ENCODE data around the gene SPIRE2.
A peak's percentile ranks its signal among the peaks of the same experiment; 100 is the strongest.

DNA sequence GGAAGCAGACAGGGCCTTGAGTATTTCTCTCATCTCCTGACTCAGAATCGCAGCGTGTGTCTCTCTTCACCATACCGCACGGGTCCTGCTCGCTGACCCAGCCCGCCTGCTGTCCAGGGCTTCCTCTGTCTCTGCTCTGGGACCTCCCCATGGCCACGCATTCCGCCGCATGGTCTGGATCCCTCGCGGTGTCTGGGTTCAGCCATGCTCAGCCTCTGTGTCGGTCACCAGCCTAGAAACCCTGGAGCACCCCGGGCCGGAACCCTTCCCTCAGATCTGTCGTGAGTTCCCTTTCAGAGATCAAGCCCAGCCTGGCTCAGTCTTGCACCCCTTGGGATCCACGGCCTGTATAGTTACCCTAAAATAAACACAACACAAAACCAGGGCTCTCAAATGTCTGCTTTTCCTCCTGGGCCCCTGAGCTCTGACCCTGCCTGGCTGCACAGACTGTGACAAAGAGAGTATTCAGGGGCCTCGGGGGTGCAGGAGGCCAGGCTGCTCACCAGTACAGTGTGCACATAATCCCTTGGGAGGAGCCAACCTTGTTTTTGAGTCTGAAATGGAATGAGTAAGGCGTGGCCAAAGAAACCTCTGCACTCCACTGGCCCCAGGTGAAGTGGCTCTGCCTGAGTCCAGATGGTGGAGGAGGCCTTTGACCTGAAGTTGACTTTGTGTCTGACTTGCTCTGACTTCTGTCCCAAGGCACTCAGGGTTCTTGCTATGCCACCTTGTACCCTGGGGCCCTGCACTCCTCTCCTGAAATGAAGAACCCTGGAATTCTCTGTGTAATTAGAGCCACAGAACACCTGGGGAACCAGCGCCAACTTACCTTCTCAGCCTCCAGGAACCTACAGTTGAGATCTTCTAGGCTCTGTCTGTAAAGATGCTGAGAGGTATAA, 5.8 kb upstream of the SPIRE2 start:
- TF ChIP-seq ZNF839 (CRISPR knock-in tag; IDR thresholded peaks at IDR 0.05; ENCODE audit: borderline replicate concordance) (peak; percentile 33; the same call in 1 of the 2 replicates), SMC3 (IDR thresholded peaks at IDR 0.05; ENCODE audit: low read length) (peak; percentile 19; the same call in 1 of the 2 replicates), ZNF883 (CRISPR knock-in tag; IDR thresholded peaks at IDR 0.05; ENCODE audit: not compliant biosample characterization) (peak; percentile 51), ZFP36 (IDR thresholded peaks at IDR 0.05; ENCODE audit: borderline replicate concordance, low read depth, low read length, partially characterized antibody) (no peak), TFAP4 (IDR thresholded peaks at IDR 0.05; ENCODE audit: borderline replicate concordance, low read depth) (peak; percentile 84), CHD2 (IDR thresholded peaks at IDR 0.05; ENCODE audit: low read depth, low read length) (no peak)
- TF ChIP-seq, protein P1, sequence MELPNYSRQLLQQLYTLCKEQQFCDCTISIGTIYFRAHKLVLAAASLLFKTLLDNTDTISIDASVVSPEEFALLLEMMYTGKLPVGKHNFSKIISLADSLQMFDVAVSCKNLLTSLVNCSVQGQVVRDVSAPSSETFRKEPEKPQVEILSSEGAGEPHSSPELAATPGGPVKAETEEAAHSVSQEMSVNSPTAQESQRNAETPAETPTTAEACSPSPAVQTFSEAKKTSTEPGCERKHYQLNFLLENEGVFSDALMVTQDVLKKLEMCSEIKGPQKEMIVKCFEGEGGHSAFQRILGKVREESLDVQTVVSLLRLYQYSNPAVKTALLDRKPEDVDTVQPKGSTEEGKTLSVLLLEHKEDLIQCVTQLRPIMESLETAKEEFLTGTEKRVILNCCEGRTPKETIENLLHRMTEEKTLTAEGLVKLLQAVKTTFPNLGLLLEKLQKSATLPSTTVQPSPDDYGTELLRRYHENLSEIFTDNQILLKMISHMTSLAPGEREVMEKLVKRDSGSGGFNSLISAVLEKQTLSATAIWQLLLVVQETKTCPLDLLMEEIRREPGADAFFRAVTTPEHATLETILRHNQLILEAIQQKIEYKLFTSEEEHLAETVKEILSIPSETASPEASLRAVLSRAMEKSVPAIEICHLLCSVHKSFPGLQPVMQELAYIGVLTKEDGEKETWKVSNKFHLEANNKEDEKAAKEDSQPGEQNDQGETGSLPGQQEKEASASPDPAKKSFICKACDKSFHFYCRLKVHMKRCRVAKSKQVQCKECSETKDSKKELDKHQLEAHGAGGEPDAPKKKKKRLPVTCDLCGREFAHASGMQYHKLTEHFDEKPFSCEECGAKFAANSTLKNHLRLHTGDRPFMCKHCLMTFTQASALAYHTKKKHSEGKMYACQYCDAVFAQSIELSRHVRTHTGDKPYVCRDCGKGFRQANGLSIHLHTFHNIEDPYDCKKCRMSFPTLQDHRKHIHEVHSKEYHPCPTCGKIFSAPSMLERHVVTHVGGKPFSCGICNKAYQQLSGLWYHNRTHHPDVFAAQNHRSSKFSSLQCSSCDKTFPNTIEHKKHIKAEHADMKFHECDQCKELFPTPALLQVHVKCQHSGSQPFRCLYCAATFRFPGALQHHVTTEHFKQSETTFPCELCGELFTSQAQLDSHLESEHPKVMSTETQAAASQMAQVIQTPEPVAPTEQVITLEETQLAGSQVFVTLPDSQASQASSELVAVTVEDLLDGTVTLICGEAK (IDR thresholded peaks at IDR 0.05): no peak
- TF ChIP-seq, protein P1 (CRISPR knock-in tag; IDR thresholded peaks at IDR 0.05): peak; percentile 88
- TF ChIP-seq, protein P2, sequence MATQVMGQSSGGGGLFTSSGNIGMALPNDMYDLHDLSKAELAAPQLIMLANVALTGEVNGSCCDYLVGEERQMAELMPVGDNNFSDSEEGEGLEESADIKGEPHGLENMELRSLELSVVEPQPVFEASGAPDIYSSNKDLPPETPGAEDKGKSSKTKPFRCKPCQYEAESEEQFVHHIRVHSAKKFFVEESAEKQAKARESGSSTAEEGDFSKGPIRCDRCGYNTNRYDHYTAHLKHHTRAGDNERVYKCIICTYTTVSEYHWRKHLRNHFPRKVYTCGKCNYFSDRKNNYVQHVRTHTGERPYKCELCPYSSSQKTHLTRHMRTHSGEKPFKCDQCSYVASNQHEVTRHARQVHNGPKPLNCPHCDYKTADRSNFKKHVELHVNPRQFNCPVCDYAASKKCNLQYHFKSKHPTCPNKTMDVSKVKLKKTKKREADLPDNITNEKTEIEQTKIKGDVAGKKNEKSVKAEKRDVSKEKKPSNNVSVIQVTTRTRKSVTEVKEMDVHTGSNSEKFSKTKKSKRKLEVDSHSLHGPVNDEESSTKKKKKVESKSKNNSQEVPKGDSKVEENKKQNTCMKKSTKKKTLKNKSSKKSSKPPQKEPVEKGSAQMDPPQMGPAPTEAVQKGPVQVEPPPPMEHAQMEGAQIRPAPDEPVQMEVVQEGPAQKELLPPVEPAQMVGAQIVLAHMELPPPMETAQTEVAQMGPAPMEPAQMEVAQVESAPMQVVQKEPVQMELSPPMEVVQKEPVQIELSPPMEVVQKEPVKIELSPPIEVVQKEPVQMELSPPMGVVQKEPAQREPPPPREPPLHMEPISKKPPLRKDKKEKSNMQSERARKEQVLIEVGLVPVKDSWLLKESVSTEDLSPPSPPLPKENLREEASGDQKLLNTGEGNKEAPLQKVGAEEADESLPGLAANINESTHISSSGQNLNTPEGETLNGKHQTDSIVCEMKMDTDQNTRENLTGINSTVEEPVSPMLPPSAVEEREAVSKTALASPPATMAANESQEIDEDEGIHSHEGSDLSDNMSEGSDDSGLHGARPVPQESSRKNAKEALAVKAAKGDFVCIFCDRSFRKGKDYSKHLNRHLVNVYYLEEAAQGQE (IDR thresholded peaks at IDR 0.05; ENCODE audit: borderline replicate concordance in 1 of 2, low read depth in 1 of 2, low read length in 2 of 2): peak in 1 of 2 experiments; percentile 57; a peak in 1 of 4 replicates

Data from HepG2 (cell line).